Epithelial cell of prostate (primary cell): ENCODE data around the gene RADIL.
A peak's percentile ranks its signal among the peaks of the same experiment; 100 is the strongest.

ENCODE experiments used
- DNase-seq: peaks from one replicate; pipeline ENCODE4 v3.0.0-alpha.2; 2011; ENCODE audit warnings: low read depth, low spot score
- H3K27ac ChIP-seq: fragments of 450-650 bp; 2 replicates; pipeline ENCODE4 v1.5.1; 2017; ENCODE audit warnings: mild to moderate bottlenecking

RADIL gene

GRCh38 chr7:4784799-4785198 is 98.7 kb downstream of the RADIL start:
- DNase-seq: no peak
- H3K27ac ChIP-seq: no peak overlapping the region

- H3K27ac ChIP-seq: no peak overlapping the region
- no peak for DNase-seq
These were observed 99.7 kb downstream of the RADIL start for GRCh38 chr7:4783762-4784351.

GRCh38 chr7:4783292-4783652 is 100.2 kb downstream of the RADIL start:
- H3K27ac ChIP-seq: no peak overlapping the region

GRCh38 chr7:4782333-4783291 is 100.9 kb downstream of the RADIL start:
- H3K27ac ChIP-seq: no peak overlapping the region
- no peak for DNase-seq

More at GRCh38 chr7:4783292-4783652, 100.2 kb downstream of the RADIL start:
- DNase-seq: no peak

- H3K27ac ChIP-seq: no peak overlapping the region
- no peak for DNase-seq
These were observed 102.0 kb downstream of the RADIL start for GRCh38 chr7:4781366-4782069.

- no peak overlapping the region for H3K27ac ChIP-seq
- DNase-seq: no peak
These were observed 104.4 kb downstream of the RADIL start for GRCh38 chr7:4779118-4779517.

- no peak for DNase-seq
- H3K27ac ChIP-seq: peak overlapping the region; percentile 87
These were observed 107.5 kb downstream of the RADIL start for GRCh38 chr7:4775848-4776623.

- peak; percentile 86 for DNase-seq
- H3K27ac ChIP-seq: peak within 1 kb of the TSS; percentile 87
These were observed 108.2 kb downstream of the RADIL start, which contains the start of gene AP5Z1 for GRCh38 chr7:4775250-4775847. Gene AP5Z1, plus strand, starts transcription at chr7:4775623. Its CDS starts 93 bp downstream, at chr7:4775716.

GRCh38 chr7:4774658-4775249 is 108.8 kb downstream of the RADIL start:
- no peak for DNase-seq
- H3K27ac ChIP-seq: peak overlapping the region; percentile 87

- H3K27ac ChIP-seq: no peak overlapping the region
- DNase-seq: no peak
These were observed 109.5 kb downstream of the RADIL start for GRCh38 chr7:4774007-4774406.

GRCh38 chr7:4772306-4772705 is 111.2 kb downstream of the RADIL start:
- DNase-seq: no peak
- H3K27ac ChIP-seq: no peak overlapping the region

- H3K27ac ChIP-seq: no peak overlapping the region
- no peak for DNase-seq
These were observed 111.8 kb downstream of the RADIL start for GRCh38 chr7:4771737-4772136.

- DNase-seq: no peak
- no peak overlapping the region for H3K27ac ChIP-seq
These were observed 112.6 kb downstream of the RADIL start for GRCh38 chr7:4770886-4771285.

- no peak for DNase-seq
- H3K27ac ChIP-seq: no peak overlapping the region
These were observed 113.8 kb downstream of the RADIL start for GRCh38 chr7:4769761-4770160.

GRCh38 chr7:4768597-4769569 is 114.6 kb downstream of the RADIL start:
- H3K27ac ChIP-seq: no peak overlapping the region
- DNase-seq: no peak

GRCh38 chr7:4766666-4767519 is 116.6 kb downstream of the RADIL start:
- no peak for DNase-seq
- H3K27ac ChIP-seq: no peak overlapping the region

GRCh38 chr7:4765776-4766490 is 117.6 kb downstream of the RADIL start:
- no peak for DNase-seq
- H3K27ac ChIP-seq: no peak overlapping the region
